ENCODE results near the gene NGFR. TPM values are rescaled to one million over a fixed set of nuclear protein-coding genes. Genes with fewer than 3 reads are reported as not detected.

Gene NGFR
- total RNA-seq, 1 donor from 2014 or later: 3.6 TPM

- Mint-ChIP-seq H3K4me3 (ENCODE audit: unreplicated experiment) (no peak overlapping the region), H3K36me3 (ENCODE audit: unreplicated experiment) (no peaks in the 10 kb centered on the region), H3K27me3 (ENCODE audit: unreplicated experiment) (peaks cover 78% of the 10 kb centered on the region), H3K4me1 (ENCODE audit: unreplicated experiment) (peaks cover 1% of the 10 kb centered on the region), H3K9me3 (ENCODE audit: unreplicated experiment) (no peaks in the 10 kb centered on the region), H3K27ac (ENCODE audit: unreplicated experiment) (no peak overlapping the region)
- no peak for TF ChIP-seq CTCF (IDR thresholded peaks at IDR 0.05)
- DNase-seq (ENCODE audit: extremely low spot score, unreplicated experiment): no peak
Observed at GRCh38 chr17:49465331-49465903, 29.7 kb upstream of the NGFR start.

- peaks cover 12% of the 10 kb centered on the region for H3K4me1 Mint-ChIP-seq (ENCODE audit: unreplicated experiment)
- H3K36me3 Mint-ChIP-seq (ENCODE audit: unreplicated experiment): no peaks in the 10 kb centered on the region
- no peak overlapping the region for H3K4me3 Mint-ChIP-seq (ENCODE audit: unreplicated experiment)
- TF ChIP-seq CTCF (IDR thresholded peaks at IDR 0.05): no peak
- DNase-seq (ENCODE audit: extremely low spot score, unreplicated experiment): no peak
- no peak overlapping the region for H3K27ac Mint-ChIP-seq (ENCODE audit: unreplicated experiment)
- peaks cover 71% of the 10 kb centered on the region for H3K27me3 Mint-ChIP-seq (ENCODE audit: unreplicated experiment)
- H3K9me3 Mint-ChIP-seq (ENCODE audit: unreplicated experiment): no peaks in the 10 kb centered on the region
Observed at GRCh38 chr17:49466436-49466835, 28.7 kb upstream of the NGFR start.

- Mint-ChIP-seq H3K27me3 (ENCODE audit: unreplicated experiment) (peaks cover 72% of the 10 kb centered on the region), H3K9me3 (ENCODE audit: unreplicated experiment) (no peaks in the 10 kb centered on the region), H3K36me3 (ENCODE audit: unreplicated experiment) (no peaks in the 10 kb centered on the region), H3K27ac (ENCODE audit: unreplicated experiment) (no peak overlapping the region), H3K4me3 (ENCODE audit: unreplicated experiment) (no peak overlapping the region), H3K4me1 (ENCODE audit: unreplicated experiment) (peaks cover 18% of the 10 kb centered on the region)
- DNase-seq (ENCODE audit: extremely low spot score, unreplicated experiment): no peak
- TF ChIP-seq CTCF (IDR thresholded peaks at IDR 0.05): no peak
Observed at GRCh38 chr17:49467175-49467574, 27.9 kb upstream of the NGFR start.

- Mint-ChIP-seq H3K4me1 (ENCODE audit: unreplicated experiment) (peaks cover 18% of the 10 kb centered on the region), H3K27ac (ENCODE audit: unreplicated experiment) (no peak overlapping the region), H3K27me3 (ENCODE audit: unreplicated experiment) (peaks cover 70% of the 10 kb centered on the region), H3K4me3 (ENCODE audit: unreplicated experiment) (no peak overlapping the region), H3K9me3 (ENCODE audit: unreplicated experiment) (no peaks in the 10 kb centered on the region), H3K36me3 (ENCODE audit: unreplicated experiment) (no peaks in the 10 kb centered on the region)
- no peak for TF ChIP-seq CTCF (IDR thresholded peaks at IDR 0.05)
- no peak for DNase-seq (ENCODE audit: extremely low spot score, unreplicated experiment)
Observed at GRCh38 chr17:49468811-49469385, 26.2 kb upstream of the NGFR start.

GRCh38 chr17:49469831-49470810 is 25.0 kb upstream of the NGFR start:
- no peak overlapping the region for H3K4me3 Mint-ChIP-seq (ENCODE audit: unreplicated experiment)

More at GRCh38 chr17:49469831-49470810, 25.0 kb upstream of the NGFR start:
- Mint-ChIP-seq H3K27me3 (ENCODE audit: unreplicated experiment) (peaks cover 68% of the 10 kb centered on the region), H3K36me3 (ENCODE audit: unreplicated experiment) (no peaks in the 10 kb centered on the region), H3K9me3 (ENCODE audit: unreplicated experiment) (no peaks in the 10 kb centered on the region), H3K4me1 (ENCODE audit: unreplicated experiment) (peaks cover 18% of the 10 kb centered on the region), H3K27ac (ENCODE audit: unreplicated experiment) (no peak overlapping the region)
- DNase-seq (ENCODE audit: extremely low spot score, unreplicated experiment): no peak
- no peak for TF ChIP-seq CTCF (IDR thresholded peaks at IDR 0.05)

All from osteocyte (in vitro differentiated cells).